Adrenal gland (tissue), 12 donors: Measurements from ENCODE around the gene LAMC3. TPM values are rescaled to one million over a fixed set of nuclear protein-coding genes. Genes with fewer than 3 reads are reported as not detected.

Experiments
- DNase-seq, 7 donors: peaks; one replicate each; pipeline ENCODE4 v3.0.0-alpha.2; 2019 to 2020
- H3K27ac ChIP-seq, 5 donors: fragments of 200-600 bp; sonication (generic) in 4 of 5; 1 replicate in 3 of 5; 2 replicates in 2 of 5; pipeline versions ENCODE4 v1.5.1 to v1.8.0; 2016 to 2020; ENCODE audit warnings: mild to moderate bottlenecking in 1 of 5
- H3K27me3 ChIP-seq: fragments of 200-600 bp; 2 replicates; pipeline ENCODE4 v1.8.0; 2021
- H3K36me3 ChIP-seq, 2 donors: fragments of 200-600 bp; replicated peaks in 1 of 2; 1 replicate in 1 of 2; 2 replicates in 1 of 2; pipeline versions ENCODE4 v1.5.1 to v1.8.0; 2018 to 2022
- H3K4me1 ChIP-seq, 2 donors: fragments of 200-600 bp; replicated peaks in 1 of 2; 1 replicate in 1 of 2; 2 replicates in 1 of 2; pipeline versions ENCODE4 v1.5.1 to v1.8.0; 2018 to 2021
- H3K4me3 ChIP-seq, 4 donors: fragments of 200-600 bp; sonication (generic) in 3 of 4; one replicate each; pipeline ENCODE4 v1.5.1; 2016 to 2018
- H3K9me3 ChIP-seq, 3 donors: fragments of 200-600 bp; sonication (generic) in 1 of 3; replicated peaks in 1 of 3; 1 replicate in 2 of 3; 2 replicates in 1 of 3; pipeline versions ENCODE4 v1.5.1 to v1.8.0; 2016 to 2021
- CTCF ChIP-seq, 6 experiments: fragments of 450-650 bp in 4 of 6; fragments of 200-600 bp in 2 of 6; sonication (generic) in 1 of 6; IDR thresholded peaks; 1 replicate in 5 of 6; 2 replicates in 1 of 6; pipeline versions ENCODE4 v1.5.1 to v1.8.0; 2016 to 2021; ENCODE audit warnings: antibody characterized with exemption in 6 of 6, mild to moderate bottlenecking in 2 of 6, moderate library complexity in 1 of 6
- POLR2A ChIP-seq, 2 donors: fragments of 450-650 bp; IDR thresholded peaks; one replicate each; pipeline ENCODE4 v1.6.1; 2017; ENCODE audit warnings: antibody characterized with exemption in 2 of 2, mild to moderate bottlenecking in 2 of 2, moderate library complexity in 1 of 2
- WGBS, 4 donors: extraction: QIAGEN DNeasy Blood & Tissue Kit in 2 of 4; methylation state at CpG; one replicate each; pipeline versions ENCODE4 v1.1.5 to v1.1.7; 2013 to 2017; 5-methylcytosine and 5-hydroxymethylcytosine counted together
- intact Hi-C, 2 donors: fragments of 100-400 bp; cut with DNase I; formaldehyde crosslinking; loops; one replicate each; pipeline versions ENCODE4 v1.14.1 to v1.15.0; 2022 to 2023
- polyA plus RNA-seq, 3 donors: library from polyadenylated mRNA; stranded (reverse); fragments of 200-250 nt in 2 of 3; fragments of 350-450 nt in 1 of 3; fragmentation: Illumina TruSeq in 1 of 3; extraction: RNeasy Lipid Tissue Mini Kit (QIAGEN cat#74804) in 1 of 3; gene quantifications; one replicate each; pipeline ENCODE4 v1.2.3, GENCODE V29; 2013 to 2014
- total RNA-seq, 9 donors: library from RNA; depleted of rRNA in 4 of 9; stranded (reverse); fragments of >200 nt in 4 of 9; fragments of 120-200 nt in 1 of 9; fragmentation: NEBNext Ultra II Directional in 1 of 9; extraction: Animal tissue kit (Norgen Biotek cat#: 25700) in 1 of 9; gene quantifications; one replicate each; pipeline versions ENCODE4 v1.1.0 to v1.2.4, GENCODE V29; 2013 to 2023
- donor health status: healthy with polysubstance abuse.
- donor health status: Bipolar disorder and iron deficiency.
- donor health status: DM: yes; HTN: yes; CAD: no.
- donor health status: DM: no; HTN: no; CAD: no.
- donor health status: DM: no; HTN: no; CAD: no.
- donor health status: DM: yes; HTN: yes; CAD: no.

LAMC3 gene
- total and polyA plus RNA-seq, 12 donors, result 3.3 to 125 (median 49.7) TPM

GRCh38 chr9:131104016-131104740, 95.2 kb downstream of the LAMC3 start:
- WGBS, 4 donors, result 73 to 85% (median 84%) methylated on average over 5 of the region's 5 CpGs

GRCh38 chr9:131105952-131106351, 97.0 kb downstream of the LAMC3 start:
- no peaks in the 10 kb centered on the region for H3K36me3 ChIP-seq
- H3K4me1 ChIP-seq, result peaks cover 7 to 14% of the 10 kb centered on the region in 2 donors
- H3K27ac ChIP-seq, result no peak overlapping the region
- no peak for DNase-seq
- H3K9me3 ChIP-seq, result no peaks in the 10 kb centered on the region
- intact Hi-C loops, result no loop called here
- H3K4me3 ChIP-seq, result no peak overlapping the region
- no peaks in the 10 kb centered on the region for H3K27me3 ChIP-seq
- WGBS, 4 donors, result 81 to 92% (median 86%) methylated on average over 8 of the region's 8 CpGs
- TF ChIP-seq POLR2A (IDR thresholded peaks at IDR 0.05) (no peak), CTCF (IDR thresholded peaks at IDR 0.05) (no peak)

More at GRCh38 chr9:131104016-131104740, 95.2 kb downstream of the LAMC3 start:
- Histone ChIP-seq H3K27ac (no peak overlapping the region), H3K4me1 (peaks cover 7 to 14% of the 10 kb centered on the region in 2 donors), H3K9me3 (no peaks in the 10 kb centered on the region), H3K27me3 (no peaks in the 10 kb centered on the region), H3K4me3 (no peak overlapping the region), H3K36me3 (no peaks in the 10 kb centered on the region)
- intact Hi-C loops, result no loop called here
- DNase-seq, result no peak
- no peak for TF ChIP-seq CTCF (IDR thresholded peaks at IDR 0.05)
- no peak for TF ChIP-seq POLR2A (IDR thresholded peaks at IDR 0.05)

GRCh38 chr9:131107760-131108159, 98.8 kb downstream of the LAMC3 start:
- peaks cover 1 to 3% of the 10 kb centered on the region in 2 donors for H3K4me1 ChIP-seq
- H3K4me3 ChIP-seq, result no peak overlapping the region
- intact Hi-C loops, result no loop called here
- TF ChIP-seq POLR2A (IDR thresholded peaks at IDR 0.05), result no peak
- no peak for TF ChIP-seq CTCF (IDR thresholded peaks at IDR 0.05)
- no peak overlapping the region for H3K27ac ChIP-seq
- H3K36me3 ChIP-seq, result no peaks in the 10 kb centered on the region
- 57 to 78% (median 71%) methylated on average over 5 to 8 of the region's 8 CpGs for WGBS, 4 donors
- no peaks in the 10 kb centered on the region for H3K27me3 ChIP-seq
- no peak for DNase-seq
- no peaks in the 10 kb centered on the region for H3K9me3 ChIP-seq

GRCh38 chr9:131111186-131111853, 102.3 kb downstream of the LAMC3 start:
- Histone ChIP-seq H3K4me3 (no peak overlapping the region), H3K36me3 (no peaks in the 10 kb centered on the region), H3K9me3 (no peaks in the 10 kb centered on the region), H3K27ac (no peak overlapping the region), H3K4me1 (no peaks in the 10 kb centered on the region), H3K27me3 (no peaks in the 10 kb centered on the region)
- no peak for TF ChIP-seq CTCF (IDR thresholded peaks at IDR 0.05)
- TF ChIP-seq POLR2A (IDR thresholded peaks at IDR 0.05), result no peak
- intact Hi-C loops, result no loop called here
- DNase-seq, result peak in 1 of 7 donors; percentile 1
- WGBS, 4 donors, result 55 to 82% (median 64%) methylated on average over 5 to 10 of the region's 10 CpGs
